Keratinocyte (primary cell): ENCODE data around the gene C20orf144. TPM values are rescaled to one million over a fixed set of nuclear protein-coding genes. Genes with fewer than 3 reads are reported as not detected.
A peak's percentile ranks its signal among the peaks of the same experiment; 100 is the strongest.

Experiments used
- DNase-seq: peaks from one replicate; pipeline ENCODE4 v3.0.0-alpha.2; 2011; ENCODE audit warnings: low read depth, missing footprints, low spot score
- FAIRE-seq: peaks from 2 replicates; lab custom pipeline; 2011; peaks lifted over from hg19 to GRCh38; lab: Jason Lieb, UNC
- H2AFZ ChIP-seq: 2 replicates; pipeline ENCODE4 v1.6.0; 2012; ENCODE audit warnings: low read length, control low read depth, inconsistent platforms; ENCODE audit not compliant: control insufficient read depth
- H3K27ac ChIP-seq: 2 replicates; pipeline ENCODE4 v1.5.1; 2011; ENCODE audit warnings: low read length; ENCODE audit not compliant: control insufficient read depth, insufficient read depth
- H3K27me3 ChIP-seq: 3 replicates; pipeline ENCODE4 v1.6.0; 2011; ENCODE audit warnings: low read length; ENCODE audit not compliant: control insufficient read depth, insufficient read depth; ENCODE audit errors: extremely low read depth
- H3K36me3 ChIP-seq, 2 experiments: 2 replicates in 1 of 2; 3 replicates in 1 of 2; pipeline ENCODE4 v1.5.1; 2011; ENCODE audit warnings: low read length in 2 of 2, mild to moderate bottlenecking in 1 of 2; ENCODE audit not compliant: control insufficient read depth in 2 of 2, insufficient read depth in 2 of 2; ENCODE audit errors: extremely low read depth in 1 of 2
- H3K4me1 ChIP-seq: 3 replicates; pipeline ENCODE4 v1.5.1; 2011; ENCODE audit warnings: low read length; ENCODE audit not compliant: control insufficient read depth, insufficient read depth; ENCODE audit errors: extremely low read depth
- H3K4me2 ChIP-seq: 3 replicates; pipeline ENCODE4 v1.6.0; 2011; ENCODE audit warnings: low read depth, low read length; ENCODE audit not compliant: control insufficient read depth, insufficient read depth; ENCODE audit errors: extremely low read depth
- H3K4me3 ChIP-seq, 3 experiments: fragments of 200-600 bp in 1 of 3; sonication (generic) in 1 of 3; 2 replicates in 2 of 3; 3 replicates in 1 of 3; pipeline ENCODE4 v1.5.1; 2011 to 2016; ENCODE audit warnings: low read length in 3 of 3, mild to moderate bottlenecking in 3 of 3, control low read depth in 2 of 3, inconsistent platforms in 1 of 3, low read depth in 1 of 3, mixed read lengths in 1 of 3, mixed run types in 1 of 3, moderate library complexity in 1 of 3; ENCODE audit not compliant: control insufficient read depth in 2 of 3, insufficient read depth in 2 of 3; ENCODE audit errors: extremely low read depth in 1 of 3
- H3K79me2 ChIP-seq: 2 replicates; pipeline ENCODE4 v1.6.0; 2012; ENCODE audit warnings: low read length; ENCODE audit not compliant: control insufficient read depth, insufficient read depth
- H3K9ac ChIP-seq: 3 replicates; pipeline ENCODE4 v1.6.0; 2011; ENCODE audit warnings: low read length; ENCODE audit not compliant: control insufficient read depth, insufficient read depth; ENCODE audit errors: extremely low read depth
- H3K9me1 ChIP-seq: 3 replicates; pipeline ENCODE4 v1.6.0; 2011; ENCODE audit warnings: low read length; ENCODE audit not compliant: control insufficient read depth, insufficient read depth; ENCODE audit errors: extremely low read depth
- H3K9me3 ChIP-seq: 2 replicates; pipeline ENCODE4 v1.5.1; 2012; ENCODE audit warnings: low read depth, low read length; ENCODE audit not compliant: control insufficient read depth
- H4K20me1 ChIP-seq: 3 replicates; pipeline ENCODE4 v1.6.0; 2011; ENCODE audit warnings: low read length; ENCODE audit not compliant: control insufficient read depth, insufficient read depth; ENCODE audit errors: extremely low read depth
- CTCF ChIP-seq, 3 experiments: IDR thresholded peaks in 1 of 3; conservative IDR thresholded peaks in 1 of 3; optimal IDR thresholded peaks in 1 of 3; 2 replicates in 2 of 3; 3 replicates in 1 of 3; pipeline versions ENCODE3 to v1.5.1; 2011; ENCODE audit warnings: low read length in 3 of 3, mild to moderate bottlenecking in 3 of 3, moderate library complexity in 2 of 3, control low read depth in 1 of 3, inconsistent platforms in 1 of 3; ENCODE audit not compliant: insufficient read depth in 2 of 3; ENCODE audit errors: extremely low read depth in 1 of 3
- EZH2 ChIP-seq: IDR thresholded peaks from one replicate; pipeline ENCODE4 v1.6.1; 2012; ENCODE audit warnings: inconsistent platforms, mild to moderate bottlenecking, low read length, moderate library complexity
- dilution Hi-C: fragments of 300-500 bp; cut with MboI; formaldehyde crosslinking; loops from one replicate; pipeline ENCODE4 v1.7.0; 2020; ENCODE audit warnings: low sequenced_read_pairs; ENCODE audit not compliant: extremely low pct_ligation_motif_present
- polyA plus RNA-seq, 5 experiments: library from polyadenylated mRNA; depleted of rRNA in 3 of 5; stranded (reverse) in 3 of 5; stranded (forward) in 1 of 5; unstranded in 1 of 5; fragments of >200 nt; gene quantifications; 1 replicate in 1 of 5; 2 replicates in 3 of 5; 3 replicates in 1 of 5; pipeline versions ENCODE4 v1.2.1 to v1.2.3, GENCODE V29; 2011 to 2012; ENCODE audit warnings: missing spikeins in 2 of 5, low read depth in 1 of 5, low replicate concordance in 1 of 5

The C20orf144 gene
- polyA plus RNA-seq, 1 donor (not counting 4 experiments of a cell fraction or from before 2014, with no cell fraction given) = 0.03 TPM

GRCh38 chr20:33647603-33648395 lies 14.3 kb upstream of the C20orf144 start:
- peaks cover 3% of the 10 kb centered on the region for H4K20me1 ChIP-seq
- H3K79me2 ChIP-seq = no peaks in the 10 kb centered on the region
- H3K4me2 ChIP-seq = peak overlapping the region; percentile 61
- H3K36me3 ChIP-seq = peaks cover 5 to 12% of the 10 kb centered on the region in 2 experiments
- DNase-seq (no peak), FAIRE-seq (peak; percentile 71)
- no peaks in the 10 kb centered on the region for H3K27me3 ChIP-seq
- H3K4me3 ChIP-seq = peak overlapping the region in 1 of 3 experiments; percentile 18
- H2AFZ ChIP-seq = no peak overlapping the region
- dilution Hi-C loops = no loop called here
- H3K9me1 ChIP-seq = peaks cover 7% of the 10 kb centered on the region
- H3K9me3 ChIP-seq = no peaks in the 10 kb centered on the region
- H3K27ac ChIP-seq = no peak overlapping the region
- TF ChIP-seq CTCF (optimal IDR thresholded peaks at IDR 0.05 in 1 of 3, IDR thresholded peaks at IDR 0.05 in 1 of 3, conservative IDR thresholded peaks at IDR 0.05 in 1 of 3; ENCODE audit: extremely low read depth in 1 of 3, insufficient read depth in 2 of 3, low read length in 3 of 3) (no peak), EZH2 (no peak)
- H3K9ac ChIP-seq = no peak overlapping the region
- H3K4me1 ChIP-seq = peaks cover 28% of the 10 kb centered on the region

GRCh38 chr20:33648396-33649004 lies 13.6 kb upstream of the C20orf144 start:
- peaks cover 32% of the 10 kb centered on the region for H3K4me1 ChIP-seq

More at GRCh38 chr20:33648396-33649004, 13.6 kb upstream of the C20orf144 start:
- dilution Hi-C loops = no loop called here
- Histone ChIP-seq H3K9ac (no peak overlapping the region), H3K27me3 (no peaks in the 10 kb centered on the region), H3K36me3 (peaks cover 5 to 9% of the 10 kb centered on the region in 2 experiments), H3K9me1 (peaks cover 7% of the 10 kb centered on the region), H3K4me3 (no peak overlapping the region), H3K9me3 (no peaks in the 10 kb centered on the region), H4K20me1 (peaks cover 3% of the 10 kb centered on the region), H2AFZ (no peak overlapping the region), H3K79me2 (no peaks in the 10 kb centered on the region), H3K27ac (no peak overlapping the region), H3K4me2 (peak overlapping the region; percentile 61)
- FAIRE-seq (peak; percentile 39), DNase-seq (no peak)
- TF ChIP-seq CTCF (optimal IDR thresholded peaks at IDR 0.05 in 1 of 3, IDR thresholded peaks at IDR 0.05 in 1 of 3, conservative IDR thresholded peaks at IDR 0.05 in 1 of 3; ENCODE audit: extremely low read depth in 1 of 3, insufficient read depth in 2 of 3, low read length in 3 of 3) (no peak), EZH2 (no peak)
